Stomach (tissue), 4 donors: Measurements from ENCODE around the gene TP53BP2.
"Not testable (repeated sequence)": the region's sequence is repeated elsewhere in the genome, so short reads cannot be mapped to it uniquely, and the experiment has no call there.

Source experiments
- EP300 ChIP-seq: sonication (generic); formaldehyde crosslinking; IDR thresholded peaks from one replicate; pipeline ENCODE4 v1.6.1; 2017; ENCODE audit warnings: antibody characterized with exemption
- POLR2A ChIP-seq, 4 donors: fragments of 450-650 bp; IDR thresholded peaks; one replicate each; pipeline ENCODE4 v1.6.1; 2016; ENCODE audit warnings: antibody characterized with exemption in 4 of 4, control low read depth in 2 of 4, mild to moderate bottlenecking in 1 of 4, moderate library complexity in 1 of 4
- TF ChIP-seq, protein P1 (sequence below), 7 experiments: fragments of 450-650 bp in 4 of 7; fragments of 200-600 bp in 3 of 7; sonication (generic) in 3 of 7; IDR thresholded peaks; one replicate each; pipeline ENCODE4 v1.5.1; 2016 to 2019; ENCODE audit warnings: antibody characterized with exemption in 7 of 7, control low read depth in 2 of 7, mild to moderate bottlenecking in 1 of 7

GRCh38 chr1:223736638-223737037 lies 109.1 kb downstream of the TP53BP2 start:
- TF ChIP-seq, protein P1, sequence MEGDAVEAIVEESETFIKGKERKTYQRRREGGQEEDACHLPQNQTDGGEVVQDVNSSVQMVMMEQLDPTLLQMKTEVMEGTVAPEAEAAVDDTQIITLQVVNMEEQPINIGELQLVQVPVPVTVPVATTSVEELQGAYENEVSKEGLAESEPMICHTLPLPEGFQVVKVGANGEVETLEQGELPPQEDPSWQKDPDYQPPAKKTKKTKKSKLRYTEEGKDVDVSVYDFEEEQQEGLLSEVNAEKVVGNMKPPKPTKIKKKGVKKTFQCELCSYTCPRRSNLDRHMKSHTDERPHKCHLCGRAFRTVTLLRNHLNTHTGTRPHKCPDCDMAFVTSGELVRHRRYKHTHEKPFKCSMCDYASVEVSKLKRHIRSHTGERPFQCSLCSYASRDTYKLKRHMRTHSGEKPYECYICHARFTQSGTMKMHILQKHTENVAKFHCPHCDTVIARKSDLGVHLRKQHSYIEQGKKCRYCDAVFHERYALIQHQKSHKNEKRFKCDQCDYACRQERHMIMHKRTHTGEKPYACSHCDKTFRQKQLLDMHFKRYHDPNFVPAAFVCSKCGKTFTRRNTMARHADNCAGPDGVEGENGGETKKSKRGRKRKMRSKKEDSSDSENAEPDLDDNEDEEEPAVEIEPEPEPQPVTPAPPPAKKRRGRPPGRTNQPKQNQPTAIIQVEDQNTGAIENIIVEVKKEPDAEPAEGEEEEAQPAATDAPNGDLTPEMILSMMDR (IDR thresholded peaks at IDR 0.05), result not testable (repeated sequence)
- TF ChIP-seq EP300; POLR2A (IDR thresholded peaks at IDR 0.05): not testable (repeated sequence)
